Panc1 (cell line): ENCODE results near the gene ENTPD8. TPM values are rescaled to one million over a fixed set of nuclear protein-coding genes. Genes with fewer than 3 reads are reported as not detected.

Experiments
- ATAC-seq: fragments of 200-7000 bp; cut with Tn5 transposase; 2 replicates; pipeline ENCODE4 v1.9.1; 2020; ENCODE audit warnings: mild to moderate bottlenecking, moderate library complexity
- BruUV-seq: library from RNA; stranded (reverse); fragments of 400-500 nt; replicated peaks from 2 replicates; lab custom pipeline; 2021; lab: Mats Ljungman, UMichigan
- CTCF ChIA-PET: fragments of 300-600 bp; sonication (Branson Sonifier 250); formaldehyde crosslinking; loops from one replicate; lab custom pipeline; 2022; ENCODE audit warnings: antibody characterized with exemption; lab: Charles Lee
- POLR2A ChIA-PET: fragments of 300-600 bp; sonication (Branson Sonifier 250); formaldehyde crosslinking; loops from one replicate; lab custom pipeline; 2022; ENCODE audit warnings: antibody characterized with exemption; lab: Charles Lee
- DNase-seq: peaks from one replicate; pipeline ENCODE4 v3.0.0-alpha.2; 2010; ENCODE audit warnings: low read depth, low spot score
- H3K27ac ChIP-seq: 2 replicates; pipeline ENCODE4 v1.5.1; 2011; ENCODE audit warnings: mild to moderate bottlenecking, low read length, inconsistent platforms
- H3K27me3 ChIP-seq: fragments of 200-500 bp; sonication (Bioruptor generic); 2 replicates; pipeline ENCODE4 v1.6.0; 2014; ENCODE audit warnings: low read length, inconsistent platforms; ENCODE audit not compliant: control insufficient read depth, insufficient read depth
- H3K36me3 ChIP-seq: fragments of 200-500 bp; sonication (Bioruptor generic); 2 replicates; pipeline ENCODE4 v1.5.1; 2014; ENCODE audit warnings: inconsistent platforms, mild to moderate bottlenecking, low read length, moderate library complexity; ENCODE audit not compliant: control insufficient read depth, insufficient read depth
- H3K4me1 ChIP-seq: 2 replicates; pipeline ENCODE4 v1.5.1; 2011; ENCODE audit warnings: inconsistent platforms, mild to moderate bottlenecking, low read length, moderate library complexity; ENCODE audit not compliant: control insufficient read depth, insufficient read depth
- H3K4me3 ChIP-seq, 2 experiments: 2 replicates each; pipeline ENCODE4 v1.5.1; 2011 to 2012; ENCODE audit warnings: low read depth in 2 of 2, low read length in 2 of 2, mild to moderate bottlenecking in 2 of 2, inconsistent platforms in 1 of 2, moderate library complexity in 1 of 2
- H3K9me3 ChIP-seq: fragments of 200-500 bp; sonication (Bioruptor generic); 2 replicates; pipeline ENCODE4 v1.5.1; 2014; ENCODE audit warnings: low read depth, mild to moderate bottlenecking, inconsistent platforms, low read length, moderate library complexity; ENCODE audit not compliant: control insufficient read depth, insufficient read depth
- POLR2AphosphoS5 ChIP-seq: IDR thresholded peaks from 2 replicates; pipeline ENCODE4 v1.6.1; 2012; ENCODE audit warnings: mild to moderate bottlenecking, low read depth, low read length, moderate library complexity
- REST ChIP-seq, 2 experiments: IDR thresholded peaks; 2 replicates each; pipeline ENCODE4 v1.6.1; 2011 to 2012; ENCODE audit warnings: low read depth in 2 of 2, control low read depth in 1 of 2, low read length in 1 of 2, mild to moderate bottlenecking in 1 of 2, moderate library complexity in 1 of 2; ENCODE audit not compliant: insufficient read depth in 1 of 2
- SIN3A ChIP-seq: IDR thresholded peaks from 2 replicates; pipeline ENCODE4 v1.6.1; 2012; ENCODE audit warnings: low read depth, mild to moderate bottlenecking, low read length, moderate library complexity, borderline replicate concordance; ENCODE audit not compliant: insufficient read depth
- TCF7L2 ChIP-seq: IDR thresholded peaks from 2 replicates; pipeline ENCODE4 v1.6.1; 2011; ENCODE audit warnings: mild to moderate bottlenecking, low read depth, low read length, inconsistent platforms
- in situ Hi-C: cut with HindIII; loops from 2 replicates; pipeline ENCODE4 v1.10.0; 2016; ENCODE audit warnings: low sequenced_read_pairs, low pct_unique_long_range_greater_than_20kb
- intact Hi-C: fragments of 100-400 bp; cut with micrococcal nuclease; formaldehyde crosslinking; loops from one replicate; pipeline ENCODE4 v1.10.0; 2022; ENCODE audit not compliant: unreplicated experiment
- total RNA-seq: library from RNA; stranded (reverse); gene quantifications from one replicate; pipeline ENCODE4 v1.2.1, GENCODE V29; 2021; ENCODE audit not compliant: unreplicated experiment
- TF ChIP-seq, protein P1 (sequence below): fragments of 450-650 bp; IDR thresholded peaks from 2 replicates; pipeline ENCODE4 v1.5.1; 2017; ENCODE audit warnings: mild to moderate bottlenecking

The ENTPD8 gene
- total RNA-seq, 1 experiment from 2014 or later = 3.9 TPM

DNA sequence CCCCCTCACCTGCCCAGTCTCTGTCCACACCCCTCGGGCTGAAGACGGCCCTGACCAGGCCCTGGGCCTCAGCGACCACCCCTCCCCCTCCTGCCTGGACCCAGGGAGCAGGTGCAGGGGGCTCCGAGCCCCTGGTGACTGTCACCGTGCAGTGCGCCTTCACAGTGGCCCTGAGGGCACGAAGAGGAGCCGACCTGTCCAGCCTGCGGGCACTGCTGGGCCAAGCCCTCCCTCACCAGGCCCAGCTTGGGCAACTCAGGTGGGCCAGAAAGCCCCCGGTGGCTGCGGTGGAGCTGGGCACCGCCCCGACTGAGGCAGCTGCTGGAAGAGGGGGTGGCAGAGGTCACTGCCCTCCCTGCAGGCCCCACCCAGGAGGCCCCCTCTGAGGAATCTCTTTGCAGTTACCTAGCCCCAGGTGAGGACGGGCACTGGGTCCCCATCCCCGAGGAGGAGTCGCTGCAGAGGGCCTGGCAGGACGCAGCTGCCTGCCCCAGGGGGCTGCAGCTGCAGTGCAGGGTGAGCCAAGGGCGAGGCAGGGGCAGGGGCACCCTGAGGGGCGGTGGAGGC is 7.7 kb downstream of the ENTPD8 start:
- H3K27me3 ChIP-seq = no peaks in the 10 kb centered on the region
- POLR2A ChIA-PET = no interaction called here
- in situ Hi-C loops = no loop called here
- no peak overlapping the region for H3K27ac ChIP-seq
- ATAC-seq (no peak), DNase-seq (no peak)
- H3K4me3 ChIP-seq = no peak overlapping the region
- H3K9me3 ChIP-seq = no peaks in the 10 kb centered on the region
- TF ChIP-seq TCF7L2 (no peak), REST (IDR thresholded peaks at IDR 0.05; ENCODE audit: insufficient read depth in 1 of 2, low read depth in 2 of 2, low read length in 1 of 2) (no peak), SIN3A (no peak), POLR2AphosphoS5 (no peak)
- TF ChIP-seq, protein P1, sequence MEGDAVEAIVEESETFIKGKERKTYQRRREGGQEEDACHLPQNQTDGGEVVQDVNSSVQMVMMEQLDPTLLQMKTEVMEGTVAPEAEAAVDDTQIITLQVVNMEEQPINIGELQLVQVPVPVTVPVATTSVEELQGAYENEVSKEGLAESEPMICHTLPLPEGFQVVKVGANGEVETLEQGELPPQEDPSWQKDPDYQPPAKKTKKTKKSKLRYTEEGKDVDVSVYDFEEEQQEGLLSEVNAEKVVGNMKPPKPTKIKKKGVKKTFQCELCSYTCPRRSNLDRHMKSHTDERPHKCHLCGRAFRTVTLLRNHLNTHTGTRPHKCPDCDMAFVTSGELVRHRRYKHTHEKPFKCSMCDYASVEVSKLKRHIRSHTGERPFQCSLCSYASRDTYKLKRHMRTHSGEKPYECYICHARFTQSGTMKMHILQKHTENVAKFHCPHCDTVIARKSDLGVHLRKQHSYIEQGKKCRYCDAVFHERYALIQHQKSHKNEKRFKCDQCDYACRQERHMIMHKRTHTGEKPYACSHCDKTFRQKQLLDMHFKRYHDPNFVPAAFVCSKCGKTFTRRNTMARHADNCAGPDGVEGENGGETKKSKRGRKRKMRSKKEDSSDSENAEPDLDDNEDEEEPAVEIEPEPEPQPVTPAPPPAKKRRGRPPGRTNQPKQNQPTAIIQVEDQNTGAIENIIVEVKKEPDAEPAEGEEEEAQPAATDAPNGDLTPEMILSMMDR = no peak
- peaks cover 12% of the 10 kb centered on the region for H3K4me1 ChIP-seq
- intact Hi-C loops = no loop called here
- H3K36me3 ChIP-seq = no peaks in the 10 kb centered on the region
- BruUV-seq = no TSS peak
- CTCF ChIA-PET = interaction anchor here (0.6 kb wide), 1 partner anchor 40 kb away, joined by 9 read pairs; no protein-coding TSS in a partner anchor

DNA sequence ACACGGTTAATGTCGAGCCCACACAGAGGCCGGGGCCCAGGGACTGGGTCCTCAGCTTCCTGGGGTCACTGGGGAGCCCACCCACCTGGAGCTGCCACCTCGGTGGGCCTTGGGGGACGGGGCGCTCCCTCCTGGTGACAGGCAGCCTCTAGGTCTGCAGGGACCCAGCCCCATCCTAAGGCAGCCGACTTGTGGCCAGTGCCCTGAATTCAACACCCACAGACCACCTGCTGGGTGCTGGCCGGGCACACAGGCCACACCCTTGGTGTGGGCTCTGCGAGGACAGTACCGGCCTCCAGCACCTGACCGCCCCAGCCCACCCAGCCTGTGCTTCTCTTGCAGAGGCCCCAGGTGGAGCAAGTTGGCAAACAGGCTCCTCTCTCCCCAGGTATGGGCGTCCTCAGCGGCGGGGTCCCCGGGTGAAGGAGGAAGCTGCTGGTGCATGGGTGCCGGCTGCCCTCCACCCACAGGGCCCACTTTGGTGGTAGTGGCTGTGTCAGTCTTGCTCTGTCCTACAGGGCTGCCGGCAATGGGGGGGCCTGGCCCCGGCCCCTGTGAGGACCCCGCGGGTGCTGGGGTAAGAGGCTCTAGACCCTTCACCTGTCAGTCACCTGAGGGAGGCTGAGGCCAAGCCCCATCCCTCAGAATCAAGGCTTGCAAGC is 8.3 kb downstream of the ENTPD8 start:
- in situ Hi-C loops (no loop called here), intact Hi-C loops (no loop called here)
- no TSS peak for BruUV-seq
- Histone ChIP-seq H3K4me1 (peaks cover 12% of the 10 kb centered on the region), H3K27ac (no peak overlapping the region), H3K27me3 (no peaks in the 10 kb centered on the region), H3K4me3 (no peak overlapping the region), H3K9me3 (no peaks in the 10 kb centered on the region), H3K36me3 (no peaks in the 10 kb centered on the region)
- DNase-seq (no peak), ATAC-seq (no peak)
- TF ChIP-seq TCF7L2 = no peak
- TF ChIP-seq POLR2AphosphoS5 = no peak
- no peak for TF ChIP-seq REST (IDR thresholded peaks at IDR 0.05; ENCODE audit: insufficient read depth in 1 of 2, low read depth in 2 of 2, low read length in 1 of 2)
- TF ChIP-seq, protein P1 = no peak
- TF ChIP-seq SIN3A = no peak
- ChIA-PET CTCF (no interaction called here), POLR2A (no interaction called here)
